ENCODE data around the gene TARBP1. TPM values are rescaled to one million over a fixed set of nuclear protein-coding genes. Genes with fewer than 3 reads are reported as not detected.
A peak's percentile ranks its signal among the peaks of the same experiment; 100 is the strongest.

TARBP1 gene
- total RNA-seq, result 10 to 100 TPM in 3 of 4 donors, under 1 TPM in 1; 0.88 to 79.8 (median 21.2) TPM

DNA sequence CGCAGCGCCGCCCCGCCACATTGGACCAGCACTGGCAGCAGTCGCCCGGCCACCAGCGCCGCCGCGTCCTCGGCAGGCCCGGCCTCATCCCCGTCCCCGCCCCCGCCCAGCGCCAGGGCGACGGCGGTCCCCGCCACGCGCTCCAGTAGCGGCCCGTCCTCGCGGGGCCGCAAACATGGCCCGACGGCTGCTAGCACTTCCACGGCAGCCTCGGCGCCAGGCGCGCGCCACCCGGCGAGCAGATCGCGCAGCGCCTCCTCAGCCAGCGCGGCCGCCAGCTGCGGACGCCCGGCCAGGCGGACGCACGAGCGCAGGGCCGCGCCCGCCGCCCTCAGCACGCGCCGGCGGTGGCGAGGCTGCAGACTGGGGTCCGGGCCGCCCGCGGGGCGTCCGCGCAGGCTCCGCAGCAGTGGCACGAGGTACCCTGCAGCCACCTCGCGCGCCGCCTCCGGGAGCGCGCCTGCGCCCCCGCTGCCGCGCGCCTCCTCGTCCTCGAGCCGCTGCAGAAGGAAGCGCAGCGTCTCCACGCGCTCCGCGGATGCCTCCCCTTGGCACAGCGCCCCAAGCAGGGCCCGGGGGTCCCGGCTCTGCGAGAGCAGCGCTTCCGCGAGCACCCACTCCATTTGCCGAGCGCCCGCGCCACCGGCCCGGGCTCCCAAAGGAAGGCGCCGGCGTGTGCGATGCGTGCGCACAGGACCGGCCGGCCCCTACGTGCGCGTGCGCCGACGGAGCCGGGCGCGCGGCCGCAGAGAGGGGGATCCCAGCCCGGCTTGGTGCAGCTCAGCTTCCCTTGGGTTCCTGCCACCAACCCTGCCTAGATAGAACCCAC lies at the start of gene TARBP1:
Gene TARBP1, minus strand, starts transcription at position 699 of the 829 bp plus-strand sequence. Its CDS starts 76 bp downstream, at position 623.
- Histone ChIP-seq H3K9me3 (no peaks in the 10 kb centered on the region), H3K4me1 (no peaks in the 10 kb centered on the region), H3K4me3 (peak within 1 kb of the TSS; percentile 45 to 77), H3K27ac (peak within 1 kb of the TSS; percentile 82 to 83), H3K36me3 (no peaks in the 10 kb centered on the region), H3K27me3 (no peaks in the 10 kb centered on the region)
- DNase-seq, result peak; percentile 33 to 51
- TF ChIP-seq, protein P1, sequence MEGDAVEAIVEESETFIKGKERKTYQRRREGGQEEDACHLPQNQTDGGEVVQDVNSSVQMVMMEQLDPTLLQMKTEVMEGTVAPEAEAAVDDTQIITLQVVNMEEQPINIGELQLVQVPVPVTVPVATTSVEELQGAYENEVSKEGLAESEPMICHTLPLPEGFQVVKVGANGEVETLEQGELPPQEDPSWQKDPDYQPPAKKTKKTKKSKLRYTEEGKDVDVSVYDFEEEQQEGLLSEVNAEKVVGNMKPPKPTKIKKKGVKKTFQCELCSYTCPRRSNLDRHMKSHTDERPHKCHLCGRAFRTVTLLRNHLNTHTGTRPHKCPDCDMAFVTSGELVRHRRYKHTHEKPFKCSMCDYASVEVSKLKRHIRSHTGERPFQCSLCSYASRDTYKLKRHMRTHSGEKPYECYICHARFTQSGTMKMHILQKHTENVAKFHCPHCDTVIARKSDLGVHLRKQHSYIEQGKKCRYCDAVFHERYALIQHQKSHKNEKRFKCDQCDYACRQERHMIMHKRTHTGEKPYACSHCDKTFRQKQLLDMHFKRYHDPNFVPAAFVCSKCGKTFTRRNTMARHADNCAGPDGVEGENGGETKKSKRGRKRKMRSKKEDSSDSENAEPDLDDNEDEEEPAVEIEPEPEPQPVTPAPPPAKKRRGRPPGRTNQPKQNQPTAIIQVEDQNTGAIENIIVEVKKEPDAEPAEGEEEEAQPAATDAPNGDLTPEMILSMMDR (IDR thresholded peaks at IDR 0.05), result peak in 2 of 4 experiments; percentile 28 to 35
- TF ChIP-seq POLR2A (IDR thresholded peaks at IDR 0.05), result peak in 1 of 2 donors; percentile 16
- intact Hi-C loops (cut with DNase I; ENCODE audit: low total_unique reads), result no loop called here

DNA sequence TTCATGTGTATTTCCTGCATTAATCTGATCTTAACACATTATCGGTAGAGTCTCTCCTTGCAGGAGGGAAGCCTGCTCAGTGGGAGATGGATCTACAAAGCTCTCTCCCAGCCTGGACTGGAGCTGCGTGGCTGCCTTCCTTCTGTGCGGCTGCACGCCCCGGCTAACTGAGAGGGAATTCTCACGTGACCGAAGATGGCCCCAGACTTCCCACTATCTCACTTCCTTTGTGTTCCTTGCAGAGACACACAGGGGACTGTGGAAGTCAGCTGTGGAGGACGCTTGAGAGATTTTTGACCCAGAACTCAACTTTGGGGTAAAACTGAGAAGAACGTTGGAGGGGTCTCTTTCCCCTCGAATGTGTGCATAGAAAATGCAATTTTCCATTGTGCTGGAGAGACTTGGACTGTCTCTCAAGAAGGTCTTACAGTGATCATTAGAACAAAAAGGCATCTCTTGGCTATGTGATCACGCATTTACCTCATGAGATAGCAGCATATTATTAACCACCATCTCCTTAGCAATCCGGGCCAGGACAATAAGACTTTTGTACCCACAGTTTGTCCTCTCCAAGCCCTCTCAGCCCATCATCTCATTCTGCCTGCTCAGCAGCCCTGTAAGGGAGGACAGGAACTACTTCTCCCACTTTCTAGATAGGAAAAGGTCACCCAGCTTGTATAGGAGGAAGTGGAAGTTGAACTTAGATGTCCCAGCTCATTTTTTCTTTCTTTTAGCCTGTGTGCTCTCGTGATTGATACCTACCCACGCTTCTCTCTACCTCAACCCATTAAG lies 49.3 kb upstream of the TARBP1 start:
- H3K4me3 ChIP-seq, result no peak overlapping the region
- no peaks in the 10 kb centered on the region for H3K36me3 ChIP-seq
- H3K4me1 ChIP-seq, result peaks cover 5 to 23% of the 10 kb centered on the region in 2 donors
- peak overlapping the region in 1 of 2 donors; percentile 98 for H3K27ac ChIP-seq
- no peaks in the 10 kb centered on the region for H3K27me3 ChIP-seq
- peak in 1 of 2 donors; percentile 16 for DNase-seq
- H3K9me3 ChIP-seq, result no peaks in the 10 kb centered on the region
- intact Hi-C loops (cut with DNase I; ENCODE audit: low total_unique reads), result no loop called here
- TF ChIP-seq, protein P1 (IDR thresholded peaks at IDR 0.05), result no peak
- TF ChIP-seq POLR2A (IDR thresholded peaks at IDR 0.05), result no peak

DNA sequence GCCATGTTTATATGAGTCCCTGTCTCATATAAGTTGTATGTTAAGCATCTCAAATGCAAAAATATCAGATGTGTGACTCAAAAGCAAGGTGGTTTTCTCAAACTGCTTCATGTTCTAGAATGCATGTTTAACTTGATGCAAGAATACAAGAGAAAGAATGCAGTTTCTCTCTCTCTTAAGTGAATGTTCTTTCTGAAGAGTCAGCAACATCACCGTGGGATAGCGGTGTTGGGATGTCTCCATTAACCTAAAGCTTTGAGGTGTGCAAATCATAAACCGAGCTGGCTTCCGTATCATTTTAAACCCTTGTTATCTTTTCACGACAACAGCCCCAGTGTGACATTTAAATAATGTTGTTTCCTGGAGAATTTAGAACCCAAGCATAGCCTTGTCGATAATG lies 48.4 kb upstream of the TARBP1 start:
- Histone ChIP-seq H3K27me3 (no peaks in the 10 kb centered on the region), H3K9me3 (no peaks in the 10 kb centered on the region), H3K4me1 (peaks cover 5 to 17% of the 10 kb centered on the region in 2 donors), H3K4me3 (no peak overlapping the region), H3K36me3 (no peaks in the 10 kb centered on the region), H3K27ac (no peak overlapping the region)
- intact Hi-C loops (cut with DNase I; ENCODE audit: low total_unique reads), result no loop called here
- TF ChIP-seq, protein P1 (IDR thresholded peaks at IDR 0.05), result no peak
- no peak for TF ChIP-seq POLR2A (IDR thresholded peaks at IDR 0.05)
- peak in 1 of 2 donors; percentile 4 for DNase-seq

DNA sequence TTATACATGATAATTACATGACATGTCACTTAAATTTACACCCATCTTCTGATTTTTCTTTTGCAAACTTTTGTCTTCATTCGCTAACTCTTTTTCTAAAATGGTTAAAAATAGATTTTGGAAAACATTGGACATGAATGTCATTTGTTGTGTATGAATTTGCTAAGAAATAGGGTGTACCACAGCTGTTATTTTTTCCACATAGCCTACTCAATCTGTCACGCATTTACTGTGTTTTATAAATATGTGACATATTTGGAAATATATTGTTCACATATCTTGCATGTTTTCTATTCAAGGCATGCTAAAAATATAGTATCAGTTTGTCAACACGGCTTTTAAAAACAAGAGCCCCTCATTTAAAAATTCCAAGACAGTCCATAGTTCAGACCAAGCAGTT lies 47.9 kb upstream of the TARBP1 start:
- no peaks in the 10 kb centered on the region for H3K9me3 ChIP-seq
- H3K4me1 ChIP-seq, result peaks cover 5 to 13% of the 10 kb centered on the region in 2 donors
- no peaks in the 10 kb centered on the region for H3K27me3 ChIP-seq
- TF ChIP-seq POLR2A (IDR thresholded peaks at IDR 0.05), result no peak
- TF ChIP-seq, protein P1 (IDR thresholded peaks at IDR 0.05), result no peak
- no peak for DNase-seq
- H3K27ac ChIP-seq, result no peak overlapping the region
- H3K4me3 ChIP-seq, result no peak overlapping the region
- no peaks in the 10 kb centered on the region for H3K36me3 ChIP-seq
- intact Hi-C loops (cut with DNase I; ENCODE audit: low total_unique reads), result no loop called here

All from uterus (tissue), 4 donors.